Measurements from ENCODE around the gene LLGL2. TPM values are rescaled to one million over a fixed set of nuclear protein-coding genes. Genes with fewer than 3 reads are reported as not detected.

Gene LLGL2
- total and polyA plus RNA-seq, 10 donors, result 28.6 to 153 (median 80.0) TPM

DNA sequence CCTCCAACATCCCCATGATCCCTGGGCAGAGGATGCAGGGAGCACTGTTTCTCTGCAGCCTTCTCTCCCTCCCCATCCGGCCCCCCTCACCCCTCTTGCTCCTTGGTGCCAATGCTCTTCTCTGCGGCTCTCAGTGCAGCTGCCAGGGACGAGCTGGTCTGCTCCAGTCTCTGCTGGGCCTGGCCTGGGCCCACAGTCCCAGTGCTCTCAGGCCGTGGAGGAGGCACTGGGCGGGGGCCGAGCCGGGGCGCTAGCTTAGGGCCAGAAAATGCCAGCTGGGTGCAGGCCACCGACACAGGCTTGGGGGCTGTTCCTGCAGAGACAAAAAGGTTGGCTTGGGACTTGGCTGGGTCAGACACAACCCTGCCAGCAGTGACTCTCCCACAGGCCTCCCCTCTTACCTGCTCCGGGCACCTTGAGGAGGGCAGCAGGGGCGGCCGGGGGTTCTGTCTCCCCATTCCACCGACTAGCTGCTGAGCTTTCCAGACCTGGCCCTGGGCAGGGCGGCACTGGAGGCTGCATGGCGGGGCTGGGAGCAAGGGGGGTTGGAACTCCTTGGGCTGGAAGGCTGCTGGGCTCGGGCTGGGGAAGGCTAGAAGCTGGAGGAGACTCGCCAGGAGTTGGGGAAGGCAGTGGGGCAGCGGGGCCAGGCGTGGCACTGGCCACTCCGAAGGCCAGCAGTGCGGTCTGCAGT, 24.0 kb upstream of the LLGL2 start:
- Histone ChIP-seq H3K27ac (peak overlapping the region in 5 of 8 donors; percentile 30 to 90 (median 58)), H3K36me3 (peaks cover 0 to 100% (median 35%) of the 10 kb centered on the region in 6 donors), H3K27me3 (replicated peaks in 1 of 7) (no peaks in the 10 kb centered on the region), H3K9me3 (no peaks in the 10 kb centered on the region), H3K4me3 (no peak overlapping the region), H3K4me1 (peaks cover 0 to 91% (median 59%) of the 10 kb centered on the region in 6 donors)
- TF ChIP-seq POLR2AphosphoS5 (IDR thresholded peaks at IDR 0.05) (peak in 2 of 3 donors; percentile 36 to 59), POLR2A (IDR thresholded peaks at IDR 0.05) (no peak)
- TF ChIP-seq, protein P1, sequence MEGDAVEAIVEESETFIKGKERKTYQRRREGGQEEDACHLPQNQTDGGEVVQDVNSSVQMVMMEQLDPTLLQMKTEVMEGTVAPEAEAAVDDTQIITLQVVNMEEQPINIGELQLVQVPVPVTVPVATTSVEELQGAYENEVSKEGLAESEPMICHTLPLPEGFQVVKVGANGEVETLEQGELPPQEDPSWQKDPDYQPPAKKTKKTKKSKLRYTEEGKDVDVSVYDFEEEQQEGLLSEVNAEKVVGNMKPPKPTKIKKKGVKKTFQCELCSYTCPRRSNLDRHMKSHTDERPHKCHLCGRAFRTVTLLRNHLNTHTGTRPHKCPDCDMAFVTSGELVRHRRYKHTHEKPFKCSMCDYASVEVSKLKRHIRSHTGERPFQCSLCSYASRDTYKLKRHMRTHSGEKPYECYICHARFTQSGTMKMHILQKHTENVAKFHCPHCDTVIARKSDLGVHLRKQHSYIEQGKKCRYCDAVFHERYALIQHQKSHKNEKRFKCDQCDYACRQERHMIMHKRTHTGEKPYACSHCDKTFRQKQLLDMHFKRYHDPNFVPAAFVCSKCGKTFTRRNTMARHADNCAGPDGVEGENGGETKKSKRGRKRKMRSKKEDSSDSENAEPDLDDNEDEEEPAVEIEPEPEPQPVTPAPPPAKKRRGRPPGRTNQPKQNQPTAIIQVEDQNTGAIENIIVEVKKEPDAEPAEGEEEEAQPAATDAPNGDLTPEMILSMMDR (IDR thresholded peaks at IDR 0.05 in 8 of 11, conservative IDR thresholded peaks at IDR 0.05 in 3 of 11), result no peak
- DNase-seq, result peak; percentile 70
- WGBS, 5 donors, result 82 to 95% (median 84%) methylated on average over 14 to 21 of the region's 21 CpGs
- intact Hi-C loops (cut with DNase I; ENCODE audit: low total_unique reads), result no loop called here

DNA sequence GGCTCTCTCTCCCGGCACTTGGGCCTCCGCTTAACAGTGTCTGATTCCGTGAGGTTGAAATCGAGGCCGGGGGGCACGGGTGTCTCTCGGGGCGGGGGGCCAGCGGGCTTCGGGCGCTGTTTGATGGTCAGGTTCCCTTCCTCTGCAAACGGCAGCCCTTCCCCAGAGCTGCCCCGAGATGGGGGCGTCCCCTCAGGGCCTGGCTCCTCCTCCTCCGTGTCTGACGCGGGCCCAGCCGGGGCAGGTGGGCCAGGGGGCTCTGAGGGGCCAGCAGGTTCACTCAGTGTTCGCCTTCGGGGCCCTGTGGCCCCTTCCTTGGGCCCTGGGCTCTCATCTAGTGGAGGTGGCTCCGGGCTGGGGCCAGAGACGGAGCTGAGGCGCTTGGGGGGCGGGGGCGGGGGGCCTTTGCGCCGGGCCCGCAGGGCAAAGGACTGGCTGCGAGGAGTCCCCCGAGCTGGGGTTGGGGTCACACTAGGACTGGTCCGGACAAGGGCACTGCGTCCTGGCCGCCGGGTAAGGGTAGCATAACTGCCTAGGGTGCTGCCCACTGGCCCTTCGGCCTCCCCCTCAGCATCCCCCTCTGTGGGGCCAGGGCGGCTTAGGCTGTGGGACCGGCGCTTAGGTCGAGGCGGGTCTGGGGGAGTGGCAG, 23.3 kb upstream of the LLGL2 start:
- Histone ChIP-seq H3K27me3 (replicated peaks in 1 of 7) (no peaks in the 10 kb centered on the region), H3K9me3 (no peaks in the 10 kb centered on the region), H3K27ac (peak overlapping the region in 5 of 8 donors; percentile 28 to 90 (median 54)), H3K4me1 (peaks cover 0 to 98% (median 64%) of the 10 kb centered on the region in 6 donors), H3K36me3 (peaks cover 0 to 100% (median 29%) of the 10 kb centered on the region in 6 donors), H3K4me3 (no peak overlapping the region)
- DNase-seq, result peak; percentile 65
- WGBS, 5 donors, result 89 to 94% (median 90%) methylated on average over 31 to 40 of the region's 40 CpGs
- intact Hi-C loops (cut with DNase I; ENCODE audit: low total_unique reads), result no loop called here
- TF ChIP-seq, protein P1 (IDR thresholded peaks at IDR 0.05 in 8 of 11, conservative IDR thresholded peaks at IDR 0.05 in 3 of 11), result no peak
- peak in 1 of 3 donors; percentile 32 for TF ChIP-seq POLR2AphosphoS5 (IDR thresholded peaks at IDR 0.05)

DNA sequence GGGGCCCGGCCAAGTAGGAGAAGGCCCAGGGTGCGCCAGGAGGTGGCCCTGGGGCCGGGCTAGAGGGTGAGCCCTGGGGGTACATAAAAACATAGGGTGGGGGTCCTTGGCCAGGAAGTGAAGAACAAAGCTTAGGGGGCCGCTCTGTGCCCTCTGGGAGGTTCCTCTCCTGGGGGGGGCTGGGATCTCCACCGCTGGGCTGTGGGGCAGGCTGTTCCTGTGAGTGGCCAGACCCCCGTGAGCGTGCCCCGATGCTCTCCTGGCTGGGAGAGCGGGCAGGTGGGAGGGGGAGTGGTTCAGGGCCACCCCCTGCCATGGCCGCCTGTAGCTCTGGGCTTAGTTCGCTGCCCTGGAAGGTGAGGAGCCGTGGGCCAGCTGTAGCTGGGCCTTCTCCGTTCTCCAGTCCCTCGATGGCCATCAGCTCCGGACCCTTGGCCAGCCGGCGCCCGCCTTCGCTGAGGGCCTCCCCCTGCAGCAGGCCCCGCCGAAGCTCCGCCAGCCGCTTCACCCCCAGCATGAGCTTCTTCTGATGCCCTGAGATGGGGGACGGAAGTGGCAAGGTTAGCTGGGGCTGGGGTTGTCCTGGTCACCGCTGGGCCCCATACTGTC, 22.7 kb upstream of the LLGL2 start:
- H3K36me3 ChIP-seq, result peaks cover 0 to 100% (median 28%) of the 10 kb centered on the region in 6 donors
- no peak for DNase-seq
- no peak overlapping the region for H3K4me3 ChIP-seq
- TF ChIP-seq, protein P1 (IDR thresholded peaks at IDR 0.05 in 8 of 11, conservative IDR thresholded peaks at IDR 0.05 in 3 of 11), result no peak
- peak in 1 of 3 donors; percentile 23 for TF ChIP-seq POLR2AphosphoS5 (IDR thresholded peaks at IDR 0.05)
- intact Hi-C loops (cut with DNase I; ENCODE audit: low total_unique reads), result no loop called here
- H3K9me3 ChIP-seq, result no peaks in the 10 kb centered on the region
- H3K4me1 ChIP-seq, result peaks cover 0 to 100% (median 66%) of the 10 kb centered on the region in 6 donors
- no peaks in the 10 kb centered on the region for H3K27me3 ChIP-seq (replicated peaks in 1 of 7)
- H3K27ac ChIP-seq, result peak overlapping the region in 3 of 8 donors; percentile 14 to 90 (median 82)
- WGBS, 5 donors, result 88 to 94% (median 91%) methylated on average over 7 to 25 of the region's 25 CpGs
